ENCODE measurements around the gene KRTAP16-1. TPM values are rescaled to one million over a fixed set of nuclear protein-coding genes. Genes with fewer than 3 reads are reported as not detected.
"Not testable (repeated sequence)": the region's sequence is repeated elsewhere in the genome, so short reads cannot be mapped to it uniquely, and the experiment has no call there.

KRTAP16-1 gene
- total RNA-seq, 1 donor from 2014 or later, result not detected

GRCh38 chr17:41347869-41348760 is 39.0 kb upstream of the KRTAP16-1 start:
- Histone ChIP-seq H3K36me3 (no peaks in the 10 kb centered on the region), H3K4me1 (no peaks in the 10 kb centered on the region), H3K4me3 (no peak overlapping the region), H3K9me3 (replicated peaks) (peaks cover 1% of the 10 kb centered on the region), H3K27ac (replicated peaks) (no peak overlapping the region), H3K27me3 (ENCODE audit: low read depth) (peaks cover 41% of the 10 kb centered on the region)
- no peak for DNase-seq
- intact Hi-C loops (cut with micrococcal nuclease), result no loop called here
- no peak for TF ChIP-seq CTCF (IDR thresholded peaks at IDR 0.05; ENCODE audit: borderline replicate concordance)

DNA sequence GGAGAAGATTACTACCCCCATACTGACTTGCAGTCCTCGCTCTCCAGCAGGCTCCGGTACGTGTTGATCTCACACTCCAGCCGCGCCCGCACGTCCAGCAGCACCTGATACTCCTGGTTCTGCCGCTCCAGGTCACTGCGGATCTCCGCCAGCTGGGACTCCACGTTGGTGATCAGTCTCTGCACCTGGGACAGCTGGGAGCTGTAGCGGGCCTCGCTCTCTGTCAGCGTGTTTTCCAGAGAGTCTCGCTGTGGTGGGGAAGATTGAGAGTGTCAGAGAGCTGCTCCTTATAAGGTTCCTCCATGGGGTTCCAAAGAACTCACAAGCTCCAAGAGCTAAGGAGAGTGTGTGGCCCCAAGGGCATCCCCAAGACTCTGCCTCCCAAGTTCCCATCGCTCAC is 37.3 kb upstream of the KRTAP16-1 start:
- H3K4me1 ChIP-seq; H3K27ac ChIP-seq (replicated peaks); DNase-seq; intact Hi-C loops (cut with micrococcal nuclease); H3K4me3 ChIP-seq; H3K36me3 ChIP-seq: not testable (repeated sequence)
- Histone ChIP-seq H3K27me3 (ENCODE audit: low read depth) (peaks cover 39% of the 10 kb centered on the region), H3K9me3 (replicated peaks) (peaks cover 18% of the 10 kb centered on the region)

- Histone ChIP-seq H3K27ac (replicated peaks) (no peak overlapping the region), H3K36me3 (no peaks in the 10 kb centered on the region), H3K9me3 (replicated peaks) (peaks cover 19% of the 10 kb centered on the region), H3K4me1 (no peaks in the 10 kb centered on the region), H3K27me3 (ENCODE audit: low read depth) (peaks cover 41% of the 10 kb centered on the region), H3K4me3 (no peak overlapping the region)
- DNase-seq, result no peak
- TF ChIP-seq CTCF (IDR thresholded peaks at IDR 0.05; ENCODE audit: borderline replicate concordance), result no peak
- intact Hi-C loops (cut with micrococcal nuclease), result no loop called here
Observed at GRCh38 chr17:41345992-41346391, 36.9 kb upstream of the KRTAP16-1 start.

DNA sequence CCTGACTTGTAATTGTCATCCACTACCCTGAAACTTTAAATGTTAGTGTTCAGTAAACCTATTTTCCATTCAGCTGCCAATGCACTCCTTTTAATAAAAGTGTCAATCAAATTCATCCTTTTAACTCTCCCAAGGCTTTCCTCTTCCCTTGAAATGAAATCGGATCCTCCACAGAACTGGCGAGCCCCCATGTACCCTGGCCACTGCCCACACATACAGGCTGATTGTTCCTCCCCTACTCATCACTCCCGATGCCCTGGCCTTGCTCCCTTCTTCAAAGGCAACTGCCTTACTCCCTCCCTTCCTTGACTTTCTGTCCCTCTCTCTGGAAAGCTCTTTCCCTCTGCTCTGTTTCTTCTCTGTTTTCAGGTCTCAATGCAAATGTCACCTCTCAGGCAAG is 33.9 kb upstream of the KRTAP16-1 start:
- Histone ChIP-seq H3K27me3 (ENCODE audit: low read depth) (peaks cover 57% of the 10 kb centered on the region), H3K9me3 (replicated peaks) (peaks cover 19% of the 10 kb centered on the region), H3K27ac (replicated peaks) (no peak overlapping the region), H3K36me3 (no peaks in the 10 kb centered on the region), H3K4me3 (no peak overlapping the region), H3K4me1 (no peaks in the 10 kb centered on the region)
- no peak for DNase-seq
- TF ChIP-seq CTCF (IDR thresholded peaks at IDR 0.05; ENCODE audit: borderline replicate concordance), result no peak
- intact Hi-C loops (cut with micrococcal nuclease), result no loop called here

DNA sequence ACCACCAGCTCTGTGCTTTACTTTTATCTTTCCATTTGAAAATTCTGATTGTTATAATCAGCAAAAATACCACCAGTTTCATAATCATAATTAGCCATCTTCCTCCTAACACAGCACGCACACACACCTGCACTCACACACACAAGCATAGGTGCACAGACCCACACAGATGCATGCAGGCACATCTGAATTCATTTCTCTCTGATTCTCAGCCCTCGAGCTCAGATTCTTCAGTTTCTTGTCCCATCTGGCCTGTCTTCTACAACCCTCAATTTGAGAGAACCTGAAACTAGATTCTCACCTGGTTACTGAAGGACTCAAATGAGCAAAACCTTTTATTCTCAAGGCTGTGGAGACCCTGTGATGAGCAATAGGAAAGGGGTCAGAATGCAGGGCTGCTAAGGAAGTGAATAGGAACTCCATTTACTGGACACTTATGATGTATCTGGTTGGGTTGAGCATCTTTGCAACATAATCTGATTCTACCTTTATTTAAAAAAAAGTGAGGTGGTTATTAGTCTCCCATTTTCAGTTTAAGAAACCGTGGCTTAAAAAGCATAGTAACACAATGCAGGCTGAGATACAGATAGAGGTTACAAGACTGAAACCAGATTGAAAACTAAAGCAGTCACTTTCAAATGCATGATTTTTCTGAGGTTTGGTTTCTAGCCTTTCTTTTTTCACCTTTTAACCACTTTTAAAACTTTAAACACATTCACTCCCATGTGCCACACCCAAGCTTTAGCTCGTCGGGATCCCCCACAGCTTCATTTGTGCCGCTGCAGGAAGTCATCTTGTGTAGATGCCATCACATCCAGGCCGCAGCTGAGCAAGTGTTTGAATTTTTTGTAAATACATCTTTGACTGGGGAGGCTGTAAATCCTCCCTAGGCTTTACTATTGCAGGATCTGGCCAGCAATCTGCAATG is 32.1 kb upstream of the KRTAP16-1 start:
- Histone ChIP-seq H3K27me3 (ENCODE audit: low read depth) (peaks cover 66% of the 10 kb centered on the region), H3K27ac (replicated peaks) (no peak overlapping the region), H3K4me1 (no peaks in the 10 kb centered on the region), H3K4me3 (no peak overlapping the region), H3K9me3 (replicated peaks) (peaks cover 19% of the 10 kb centered on the region), H3K36me3 (no peaks in the 10 kb centered on the region)
- no peak for DNase-seq
- intact Hi-C loops (cut with micrococcal nuclease), result no loop called here
- TF ChIP-seq CTCF (IDR thresholded peaks at IDR 0.05; ENCODE audit: borderline replicate concordance), result no peak
